HepG2 (cell line): ENCODE results near the gene TSPAN18. TPM values are rescaled to one million over a fixed set of nuclear protein-coding genes. Genes with fewer than 3 reads are reported as not detected.

Experiments used
- ATAC-seq: fragments of 200-7000 bp; cut with Tn5 transposase; 3 replicates; pipeline ENCODE4 v1.9.1; 2020; ENCODE audit warnings: mild to moderate bottlenecking, moderate library complexity
- BruUV-seq: library from RNA; stranded (reverse); fragments of 400-500 nt; replicated peaks from 2 replicates; lab custom pipeline; 2021; lab: Mats Ljungman, UMichigan
- CTCF ChIA-PET: fragments of 300-600 bp; formaldehyde crosslinking; extraction: SDS; loops from one replicate; lab custom pipeline; 2021; ENCODE audit warnings: low total read pairs, inconsistent platforms, low intra/inter-chr PET ratio; lab: Yijun Ruan, JAX
- POLR2A ChIA-PET: fragments of 350-600 bp; sonication (Branson Sonifier 250); formaldehyde crosslinking; loops from one replicate; lab custom pipeline; 2020; ENCODE audit warnings: antibody characterized with exemption, inconsistent platforms; lab: Yijun Ruan, JAX
- DNase-seq: peaks from one replicate; pipeline ENCODE4 v3.0.0-alpha.2; 2015; ENCODE audit warnings: low spot score
- FAIRE-seq: peaks from 3 replicates; lab custom pipeline; 2011; peaks lifted over from hg19 to GRCh38; lab: Jason Lieb, UNC
- H2AFZ ChIP-seq: one replicate; pipeline ENCODE4 v1.6.1; 2011; ENCODE audit warnings: low read length, inconsistent platforms
- H3K27ac ChIP-seq: fragments of 300-600 bp; 3 replicates; pipeline ENCODE4 v1.8.0; 2011; ENCODE audit warnings: mixed run types, mild to moderate bottlenecking, mixed read lengths, low read length, inconsistent platforms; ENCODE audit not compliant: insufficient read depth; ENCODE audit errors: extremely low read length
- H3K27me3 ChIP-seq, 2 experiments: fragments of 200-600 bp in 1 of 2; 2 replicates in 1 of 2; 3 replicates in 1 of 2; pipeline versions ENCODE4 v1.6.0 to v1.8.0; 2011; ENCODE audit warnings: low read length in 2 of 2, mild to moderate bottlenecking in 2 of 2, moderate library complexity in 2 of 2, inconsistent platforms in 1 of 2; ENCODE audit not compliant: insufficient read depth in 2 of 2, control insufficient read depth in 1 of 2
- H3K36me3 ChIP-seq, 2 experiments: fragments of 200-600 bp in 1 of 2; replicated peaks in 1 of 2; 2 replicates in 1 of 2; 3 replicates in 1 of 2; pipeline versions ENCODE4 v1.5.1 to v1.8.0; 2011; ENCODE audit warnings: low read length in 2 of 2, inconsistent platforms in 1 of 2; ENCODE audit not compliant: insufficient read depth in 2 of 2, control insufficient read depth in 1 of 2
- H3K4me1 ChIP-seq: 2 replicates; pipeline ENCODE4 v1.5.1; 2012; ENCODE audit warnings: low read length, inconsistent platforms; ENCODE audit not compliant: insufficient read depth
- H3K4me2 ChIP-seq: 2 replicates; pipeline ENCODE4 v1.6.0; 2011; ENCODE audit warnings: low read depth, low read length, inconsistent platforms
- H3K4me3 ChIP-seq, 3 experiments: fragments of 200-600 bp in 1 of 3; sonication (generic), shearing (Covaris generic) in 1 of 3; replicated peaks in 1 of 3; 2 replicates each; pipeline ENCODE4 v1.5.1; 2011 to 2016; ENCODE audit warnings: low read length in 3 of 3, inconsistent platforms in 2 of 3, low read depth in 2 of 3, mild to moderate bottlenecking in 2 of 3, control low read depth in 1 of 3, mixed read lengths in 1 of 3; ENCODE audit not compliant: insufficient read depth in 1 of 3
- H3K79me2 ChIP-seq: one replicate; pipeline ENCODE4 v1.6.1; 2011; ENCODE audit warnings: low read length, inconsistent platforms; ENCODE audit not compliant: insufficient read depth
- H3K9ac ChIP-seq: 2 replicates; pipeline ENCODE4 v1.6.0; 2011; ENCODE audit warnings: mild to moderate bottlenecking, low read depth, low read length, inconsistent platforms; ENCODE audit not compliant: insufficient read depth
- H3K9me3 ChIP-seq: 2 replicates; pipeline ENCODE4 v1.5.1; 2012; ENCODE audit warnings: mild to moderate bottlenecking, low read length
- H4K20me1 ChIP-seq: 2 replicates; pipeline ENCODE4 v1.6.0; 2011; ENCODE audit warnings: inconsistent platforms, mild to moderate bottlenecking, low read length, moderate library complexity; ENCODE audit not compliant: insufficient read depth
- ARHGAP35 ChIP-seq: sonication (generic); formaldehyde crosslinking; IDR thresholded peaks from 2 replicates; pipeline ENCODE4 v1.9.0; 2022; ENCODE audit warnings: mild to moderate bottlenecking, inconsistent platforms, moderate library complexity, missing genetic modification reagents, borderline replicate concordance
- CBX1 ChIP-seq: IDR thresholded peaks from one replicate; pipeline ENCODE4 v1.6.1; 2016; ENCODE audit warnings: antibody characterized with exemption, low read depth
- FOXM1 ChIP-seq: sonication (generic); formaldehyde crosslinking; IDR thresholded peaks from 2 replicates; pipeline ENCODE4 v1.5.0; 2020; ENCODE audit warnings: missing genetic modification reagents
- HDAC2 ChIP-seq: sonication (generic); formaldehyde crosslinking; IDR thresholded peaks from 2 replicates; pipeline ENCODE4 v1.4.0; 2020; ENCODE audit warnings: missing genetic modification reagents
- KLF12 ChIP-seq: sonication (generic); formaldehyde crosslinking; IDR thresholded peaks from 2 replicates; pipeline ENCODE4 v1.4.0; 2020; ENCODE audit warnings: missing genetic modification reagents, borderline replicate concordance
- MXD4 ChIP-seq: IDR thresholded peaks from 2 replicates; pipeline ENCODE4 v1.6.1; 2016; ENCODE audit warnings: mild to moderate bottlenecking, missing biosample characterization, missing genetic modification reagents
- PITX1 ChIP-seq: sonication (generic); formaldehyde crosslinking; IDR thresholded peaks from 2 replicates; pipeline ENCODE4 v1.5.1; 2020; ENCODE audit warnings: mild to moderate bottlenecking, missing genetic modification reagents
- U2AF2 ChIP-seq: fragments of 200-400 bp; formaldehyde crosslinking; IDR thresholded peaks from 2 replicates; pipeline ENCODE4 v1.6.1; 2017; ENCODE audit warnings: low read depth, mild to moderate bottlenecking, low read length
- ZBTB4 ChIP-seq: sonication (generic); formaldehyde crosslinking; IDR thresholded peaks from 2 replicates; pipeline ENCODE4 v1.4.0; 2020; ENCODE audit warnings: missing genetic modification reagents, mild to moderate bottlenecking, borderline replicate concordance
- ZFP37 ChIP-seq: sonication (generic); formaldehyde crosslinking; IDR thresholded peaks from 2 replicates; pipeline ENCODE4 v1.4.0; 2020; ENCODE audit warnings: missing genetic modification reagents, borderline replicate concordance
- WGBS: methylation state at CpG from one replicate; pipeline ENCODE4 v1.1.6; 2017; ENCODE audit warnings: low lambda C conversion rate; 5-methylcytosine and 5-hydroxymethylcytosine counted together
- in situ Hi-C: cut with HindIII; loops from 2 replicates; pipeline ENCODE4 v1.10.0; 2017; ENCODE audit warnings: low pct_unique_long_range_greater_than_20kb; ENCODE audit not compliant: extremely low pct_ligation_motif_present
- intact Hi-C: fragments of 100-400 bp; cut with micrococcal nuclease; formaldehyde crosslinking; loops from one replicate; pipeline ENCODE4 v1.10.0; 2022; ENCODE audit not compliant: unreplicated experiment
- polyA plus RNA-seq, 8 experiments: library from polyadenylated mRNA; depleted of rRNA in 3 of 8; stranded (reverse) in 7 of 8; unstranded in 1 of 8; fragments of >200 nt; fragmentation: Illumina TruSeq in 4 of 8; extraction: Trizol in 4 of 8; gene quantifications; 2 replicates each; pipeline versions ENCODE4 v1.2.1 to v1.2.3, GENCODE V29; 2011 to 2016; ENCODE audit warnings: low read depth in 4 of 8, missing spikeins in 1 of 8, mixed read lengths in 1 of 8; ENCODE audit not compliant: insufficient read depth in 1 of 8
- total RNA-seq, 5 experiments: library from RNA; depleted of rRNA; stranded (reverse); fragments of >200 nt; fragmentation: Illumina TruSeq; extraction: Trizol; gene quantifications; 2 replicates each; pipeline ENCODE4 v1.2.3, GENCODE V29; 2016; ENCODE audit warnings: low read depth in 1 of 5
- TF ChIP-seq, protein P1 (sequence below): sonication (generic); formaldehyde crosslinking; IDR thresholded peaks from 2 replicates; pipeline ENCODE4 v1.4.0; 2020; ENCODE audit warnings: low read depth, missing genetic modification reagents
- TF ChIP-seq, protein P2 (sequence below): IDR thresholded peaks from 2 replicates; pipeline ENCODE4 v1.6.1; 2016; ENCODE audit warnings: missing biosample characterization, missing genetic modification reagents, low read depth

Gene TSPAN18
- total and polyA plus RNA-seq, 2 of the 13 experiments (the other 11 are each of a cell fraction or from before 2014, with no cell fraction given): not detected

DNA sequence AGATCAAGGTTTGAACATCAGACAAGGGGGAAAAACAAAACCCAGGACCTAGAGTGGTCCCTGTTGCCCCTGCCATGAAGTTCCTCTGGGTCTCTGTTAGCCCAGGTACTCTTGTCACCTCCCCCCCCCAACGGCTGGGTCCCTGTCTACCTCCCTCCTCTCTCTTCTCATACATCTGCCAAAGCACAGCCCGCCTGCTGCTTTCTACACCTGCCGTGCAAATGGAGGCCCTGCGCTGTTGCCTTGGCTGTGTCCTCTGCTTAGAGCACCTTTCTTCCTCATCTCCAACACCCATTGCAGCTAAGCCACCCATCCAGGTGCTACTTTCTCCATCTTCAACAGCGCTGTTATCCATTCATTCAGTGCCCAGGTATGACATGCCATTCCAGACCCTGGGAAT is 124.7 kb downstream of the TSPAN18 start:
- WGBS: 52% methylated on average over 5 of the region's 5 CpGs
- H4K20me1 ChIP-seq: no peaks in the 10 kb centered on the region
- CTCF ChIA-PET: no interaction called here

GRCh38 chr11:44852159-44852747 is 125.5 kb downstream of the TSPAN18 start:
- FAIRE-seq (no peak), DNase-seq (no peak), ATAC-seq (no peak)
- no peak overlapping the region for H3K4me2 ChIP-seq
- no peak overlapping the region for H3K9ac ChIP-seq
- H3K4me1 ChIP-seq: no peaks in the 10 kb centered on the region
- H4K20me1 ChIP-seq: no peaks in the 10 kb centered on the region
- H3K36me3 ChIP-seq: no peaks in the 10 kb centered on the region
- no TSS peak for BruUV-seq
- no peak overlapping the region for H3K27ac ChIP-seq
- ChIA-PET POLR2A (no interaction called here), CTCF (no interaction called here)
- H3K4me3 ChIP-seq: no peak overlapping the region
- H2AFZ ChIP-seq: no peak overlapping the region
- no peaks in the 10 kb centered on the region for H3K79me2 ChIP-seq
- H3K27me3 ChIP-seq: peaks cover 3 to 6% of the 10 kb centered on the region in 2 experiments; a peak in 2 of 5 replicates
- intact Hi-C loops: no loop called here
- WGBS: 0% methylated on average over 2 of the region's 2 CpGs
- H3K9me3 ChIP-seq: no peaks in the 10 kb centered on the region
- in situ Hi-C loops: no loop called here
- TF ChIP-seq ZBTB4 (CRISPR knock-in tag) (no peak), ZFP37 (CRISPR knock-in tag) (no peak), ARHGAP35 (CRISPR knock-in tag) (no peak), U2AF2 (no peak)
- TF ChIP-seq, protein P1, sequence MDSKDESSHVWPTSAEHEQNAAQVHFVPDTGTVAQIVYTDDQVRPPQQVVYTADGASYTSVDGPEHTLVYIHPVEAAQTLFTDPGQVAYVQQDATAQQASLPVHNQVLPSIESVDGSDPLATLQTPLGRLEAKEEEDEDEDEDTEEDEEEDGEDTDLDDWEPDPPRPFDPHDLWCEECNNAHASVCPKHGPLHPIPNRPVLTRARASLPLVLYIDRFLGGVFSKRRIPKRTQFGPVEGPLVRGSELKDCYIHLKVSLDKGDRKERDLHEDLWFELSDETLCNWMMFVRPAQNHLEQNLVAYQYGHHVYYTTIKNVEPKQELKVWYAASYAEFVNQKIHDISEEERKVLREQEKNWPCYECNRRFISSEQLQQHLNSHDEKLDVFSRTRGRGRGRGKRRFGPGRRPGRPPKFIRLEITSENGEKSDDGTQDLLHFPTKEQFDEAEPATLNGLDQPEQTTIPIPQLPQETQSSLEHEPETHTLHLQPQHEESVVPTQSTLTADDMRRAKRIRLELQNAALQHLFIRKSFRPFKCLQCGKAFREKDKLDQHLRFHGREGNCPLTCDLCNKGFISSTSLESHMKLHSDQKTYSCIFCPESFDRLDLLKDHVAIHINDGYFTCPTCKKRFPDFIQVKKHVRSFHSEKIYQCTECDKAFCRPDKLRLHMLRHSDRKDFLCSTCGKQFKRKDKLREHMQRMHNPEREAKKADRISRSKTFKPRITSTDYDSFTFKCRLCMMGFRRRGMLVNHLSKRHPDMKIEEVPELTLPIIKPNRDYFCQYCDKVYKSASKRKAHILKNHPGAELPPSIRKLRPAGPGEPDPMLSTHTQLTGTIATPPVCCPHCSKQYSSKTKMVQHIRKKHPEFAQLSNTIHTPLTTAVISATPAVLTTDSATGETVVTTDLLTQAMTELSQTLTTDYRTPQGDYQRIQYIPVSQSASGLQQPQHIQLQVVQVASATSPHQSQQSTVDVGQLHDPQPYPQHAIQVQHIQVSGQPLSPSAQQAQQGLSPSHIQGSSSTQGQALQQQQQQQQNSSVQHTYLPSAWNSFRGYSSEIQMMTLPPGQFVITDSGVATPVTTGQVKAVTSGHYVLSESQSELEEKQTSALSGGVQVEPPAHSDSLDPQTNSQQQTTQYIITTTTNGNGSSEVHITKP (CRISPR knock-in tag): no peak

More for the DNA sequence above, 124.7 kb downstream of the TSPAN18 start:
- intact Hi-C loops: no loop called here
- no peak overlapping the region for H2AFZ ChIP-seq
- H3K4me2 ChIP-seq: no peak overlapping the region
- in situ Hi-C loops: no loop called here
- H3K36me3 ChIP-seq: no peaks in the 10 kb centered on the region
- no peak overlapping the region for H3K4me3 ChIP-seq
- peaks cover 0 to 3% of the 10 kb centered on the region in 2 experiments; a peak in 1 of 5 replicates for H3K27me3 ChIP-seq
- no peak for ATAC-seq
- H3K79me2 ChIP-seq: no peaks in the 10 kb centered on the region
- no peaks in the 10 kb centered on the region for H3K4me1 ChIP-seq
- TF ChIP-seq CBX1 (no peak), PITX1 (CRISPR knock-in tag) (no peak), FOXM1 (no peak), KLF12 (CRISPR knock-in tag) (no peak), HDAC2 (CRISPR knock-in tag) (no peak), MXD4 (CRISPR knock-in tag) (no peak)
- TF ChIP-seq, protein P2, sequence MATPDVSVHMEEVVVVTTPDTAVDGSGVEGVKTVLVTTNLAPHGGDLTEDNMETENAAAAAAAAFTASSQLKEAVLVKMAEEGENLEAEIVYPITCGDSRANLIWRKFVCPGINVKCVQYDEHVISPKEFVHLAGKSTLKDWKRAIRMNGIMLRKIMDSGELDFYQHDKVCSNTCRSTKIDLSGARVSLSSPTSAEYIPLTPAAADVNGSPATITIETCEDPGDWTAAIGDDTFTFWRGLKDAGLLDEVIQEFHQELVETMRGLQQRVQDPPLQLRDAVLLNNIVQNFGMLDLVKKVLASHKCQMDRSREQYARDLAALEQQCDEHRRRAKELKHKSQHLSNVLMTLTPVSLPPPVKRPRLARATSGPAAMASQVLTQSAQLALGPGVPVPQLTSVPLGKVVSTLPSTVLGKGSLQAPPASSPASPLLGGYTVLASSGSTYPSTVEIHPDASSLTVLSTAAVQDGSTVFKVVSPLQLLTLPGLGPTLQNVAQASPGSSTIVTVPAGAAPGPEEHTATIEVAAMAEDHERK (CRISPR knock-in tag): no peak
- TF ChIP-seq, all 625 proteins: peak for 0
- Histone ChIP-seq H3K9ac (no peak overlapping the region), H3K9me3 (no peaks in the 10 kb centered on the region), H3K27ac (no peak overlapping the region)
- BruUV-seq: no TSS peak
- DNase-seq (no peak), FAIRE-seq (no peak)
- POLR2A ChIA-PET: no interaction called here
